PC-9 (cell line): ENCODE results near the gene EYA2. TPM values are rescaled to one million over a fixed set of nuclear protein-coding genes. Genes with fewer than 3 reads are reported as not detected.

Source experiments
- BruUV-seq: library from RNA; stranded (reverse); fragments of 400-500 nt; replicated peaks from 2 replicates; lab custom pipeline; 2021; lab: Mats Ljungman, UMichigan
- CTCF ChIA-PET: fragments of 300-600 bp; sonication (Branson Sonifier 250); formaldehyde crosslinking; loops from one replicate; lab custom pipeline; 2022; ENCODE audit warnings: antibody characterized with exemption; lab: Charles Lee
- POLR2A ChIA-PET: fragments of 300-600 bp; sonication (Branson Sonifier 250); formaldehyde crosslinking; loops from one replicate; lab custom pipeline; 2022; ENCODE audit warnings: antibody characterized with exemption; ENCODE audit not compliant: unreplicated experiment; lab: Charles Lee
- DNase-seq, 2 experiments: peaks; one replicate each; pipeline versions ENCODE4 v3.0.0 to v3.0.0-alpha.2; 2015 to 2022; ENCODE audit warnings: mixed read lengths in 1 of 2
- H2AFZ ChIP-seq: fragments of 200-600 bp; sonication (generic); 2 replicates; pipeline ENCODE4 v1.8.1; 2017; ENCODE audit warnings: antibody characterized with exemption
- H3F3A ChIP-seq: fragments of 200-600 bp; sonication (generic); 2 replicates; pipeline ENCODE4 v1.8.1; 2017; ENCODE audit warnings: antibody characterized with exemption, mild to moderate bottlenecking, low read depth; ENCODE audit not compliant: insufficient read depth
- H3K27ac ChIP-seq: fragments of 200-600 bp; sonication (generic); 2 replicates; pipeline ENCODE4 v1.6.1; 2016; ENCODE audit warnings: mixed run types
- H3K27me3 ChIP-seq: fragments of 200-600 bp; sonication (generic); 2 replicates; pipeline ENCODE4 v1.6.1; 2016; ENCODE audit warnings: low read depth, mixed run types; ENCODE audit not compliant: insufficient read depth
- H3K36me3 ChIP-seq: fragments of 200-600 bp; sonication (generic); 2 replicates; pipeline ENCODE4 v1.6.1; 2016; ENCODE audit warnings: low read depth, mixed run types
- H3K4me1 ChIP-seq: fragments of 200-600 bp; sonication (generic); replicated peaks from 2 replicates; pipeline ENCODE4 v1.6.1; 2016; ENCODE audit warnings: mixed run types; ENCODE audit not compliant: insufficient read depth
- H3K4me2 ChIP-seq: fragments of 200-600 bp; sonication (generic); 2 replicates; pipeline ENCODE4 v1.6.1; 2017; ENCODE audit warnings: mixed run types
- H3K4me3 ChIP-seq: fragments of 200-600 bp; sonication (generic); 2 replicates; pipeline ENCODE4 v1.6.1; 2016; ENCODE audit warnings: mixed run types
- H3K79me2 ChIP-seq: fragments of 200-600 bp; sonication (generic); 2 replicates; pipeline ENCODE4 v1.6.1; 2017; ENCODE audit warnings: low read depth, mixed run types
- H3K9me2 ChIP-seq: fragments of 200-600 bp; sonication (generic); 2 replicates; pipeline ENCODE4 v1.8.1; 2017; ENCODE audit warnings: mild to moderate bottlenecking; ENCODE audit not compliant: insufficient read depth
- H3K9me3 ChIP-seq: fragments of 200-600 bp; sonication (generic); 2 replicates; pipeline ENCODE4 v1.8.1; 2016; ENCODE audit warnings: low read depth; ENCODE audit not compliant: insufficient read depth
- H4K20me1 ChIP-seq: fragments of 200-600 bp; sonication (generic); 2 replicates; pipeline ENCODE4 v1.8.1; 2017; ENCODE audit not compliant: insufficient read depth
- EZH2 ChIP-seq: fragments of 200-600 bp; sonication (generic); IDR thresholded peaks from 2 replicates; pipeline ENCODE4 v1.8.0; 2017; ENCODE audit warnings: antibody characterized with exemption, low read depth
- intact Hi-C: fragments of 100-400 bp; cut with micrococcal nuclease; formaldehyde crosslinking; loops from one replicate; pipeline ENCODE4 v1.10.0; 2022; ENCODE audit not compliant: unreplicated experiment
- total RNA-seq: library from RNA; stranded (reverse); gene quantifications from 2 replicates; pipeline ENCODE4 v1.2.3, GENCODE V29; 2021
- TF ChIP-seq, protein P1 (sequence below): fragments of 200-600 bp; sonication (generic); conservative IDR thresholded peaks from 2 replicates; pipeline ENCODE4 v1.6.1; 2017; ENCODE audit warnings: mixed run types, antibody characterized with exemption, mild to moderate bottlenecking, moderate library complexity

EYA2 gene
- total RNA-seq, 1 experiment from 2014 or later = not detected

DNA sequence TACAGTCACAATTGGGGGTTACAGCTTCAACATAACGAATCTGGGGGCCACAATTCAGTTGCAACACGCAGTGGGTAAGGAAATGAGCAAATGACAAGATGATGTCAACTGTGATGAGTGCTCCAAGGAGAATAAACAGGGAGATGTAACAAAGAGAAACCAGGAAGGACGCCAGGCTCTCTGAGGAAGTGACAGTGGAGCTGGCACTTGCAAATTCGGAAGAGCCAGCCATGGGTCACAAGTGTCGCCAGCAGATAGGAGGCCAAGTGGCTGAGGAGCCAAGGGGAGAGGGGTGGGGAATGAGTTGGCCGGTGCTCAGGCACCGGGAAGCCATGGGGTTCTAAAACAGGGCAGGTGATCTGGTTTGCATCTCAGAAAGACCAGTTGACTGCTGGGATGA is 136.4 kb downstream of the EYA2 start:
- Histone ChIP-seq H3K27me3 (peaks cover 1% of the 10 kb centered on the region), H3K4me3 (no peak overlapping the region), H3K36me3 (no peaks in the 10 kb centered on the region), H4K20me1 (no peaks in the 10 kb centered on the region), H3F3A (peaks cover 5% of the 10 kb centered on the region; the same call in 1 of the 2 replicates), H2AFZ (no peak overlapping the region), H3K27ac (no peak overlapping the region), H3K4me2 (no peak overlapping the region), H3K4me1 (peaks cover 6% of the 10 kb centered on the region; the same call in 1 of the 2 replicates), H3K9me3 (peaks cover 6% of the 10 kb centered on the region; the same call in 1 of the 2 replicates), H3K9me2 (no peaks in the 10 kb centered on the region), H3K79me2 (no peaks in the 10 kb centered on the region)
- BruUV-seq = no TSS peak
- intact Hi-C loops = no loop called here
- ChIA-PET POLR2A (interaction anchor here (0.7 kb wide), 1 partner anchor 94 kb away, joined by 11 read pairs; no protein-coding TSS in a partner anchor), CTCF (no interaction called here)
- TF ChIP-seq, protein P1, sequence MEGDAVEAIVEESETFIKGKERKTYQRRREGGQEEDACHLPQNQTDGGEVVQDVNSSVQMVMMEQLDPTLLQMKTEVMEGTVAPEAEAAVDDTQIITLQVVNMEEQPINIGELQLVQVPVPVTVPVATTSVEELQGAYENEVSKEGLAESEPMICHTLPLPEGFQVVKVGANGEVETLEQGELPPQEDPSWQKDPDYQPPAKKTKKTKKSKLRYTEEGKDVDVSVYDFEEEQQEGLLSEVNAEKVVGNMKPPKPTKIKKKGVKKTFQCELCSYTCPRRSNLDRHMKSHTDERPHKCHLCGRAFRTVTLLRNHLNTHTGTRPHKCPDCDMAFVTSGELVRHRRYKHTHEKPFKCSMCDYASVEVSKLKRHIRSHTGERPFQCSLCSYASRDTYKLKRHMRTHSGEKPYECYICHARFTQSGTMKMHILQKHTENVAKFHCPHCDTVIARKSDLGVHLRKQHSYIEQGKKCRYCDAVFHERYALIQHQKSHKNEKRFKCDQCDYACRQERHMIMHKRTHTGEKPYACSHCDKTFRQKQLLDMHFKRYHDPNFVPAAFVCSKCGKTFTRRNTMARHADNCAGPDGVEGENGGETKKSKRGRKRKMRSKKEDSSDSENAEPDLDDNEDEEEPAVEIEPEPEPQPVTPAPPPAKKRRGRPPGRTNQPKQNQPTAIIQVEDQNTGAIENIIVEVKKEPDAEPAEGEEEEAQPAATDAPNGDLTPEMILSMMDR = no peak
- TF ChIP-seq EZH2 = no peak
- no peak for DNase-seq

DNA sequence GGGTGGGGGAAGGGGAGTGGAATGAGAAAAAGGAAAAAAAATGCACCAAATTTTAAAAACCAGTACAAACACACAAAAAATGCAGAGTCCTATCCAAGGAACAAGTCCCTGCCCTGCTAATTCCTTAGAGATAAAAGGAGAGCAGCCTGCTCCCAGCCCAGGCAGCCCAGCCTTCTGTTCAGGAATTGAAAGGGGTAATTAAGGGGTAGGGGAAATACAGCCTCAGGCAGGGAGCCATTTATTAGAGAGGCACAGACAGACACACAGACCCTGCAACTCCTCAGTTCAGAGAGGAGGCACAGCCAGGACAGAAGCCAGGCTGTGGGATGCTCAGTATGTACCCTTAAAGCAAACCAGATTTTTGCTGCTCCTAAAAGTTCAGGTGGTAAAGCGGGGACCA is 137.2 kb downstream of the EYA2 start:
- Histone ChIP-seq H3K4me2 (no peak overlapping the region), H3K36me3 (no peaks in the 10 kb centered on the region), H2AFZ (no peak overlapping the region), H3K4me3 (no peak overlapping the region), H3K4me1 (peaks cover 6% of the 10 kb centered on the region; the same call in 1 of the 2 replicates), H3K27me3 (no peaks in the 10 kb centered on the region), H3K9me2 (no peaks in the 10 kb centered on the region), H3K9me3 (peaks cover 6% of the 10 kb centered on the region; the same call in 1 of the 2 replicates), H3K27ac (no peak overlapping the region), H3K79me2 (no peaks in the 10 kb centered on the region), H3F3A (peaks cover 5% of the 10 kb centered on the region; the same call in 1 of the 2 replicates), H4K20me1 (no peaks in the 10 kb centered on the region)
- ChIA-PET CTCF (no interaction called here), POLR2A (no interaction called here)
- intact Hi-C loops = no loop called here
- BruUV-seq = no TSS peak
- TF ChIP-seq EZH2 = no peak
- TF ChIP-seq, protein P1 = no peak
- no peak for DNase-seq

DNA sequence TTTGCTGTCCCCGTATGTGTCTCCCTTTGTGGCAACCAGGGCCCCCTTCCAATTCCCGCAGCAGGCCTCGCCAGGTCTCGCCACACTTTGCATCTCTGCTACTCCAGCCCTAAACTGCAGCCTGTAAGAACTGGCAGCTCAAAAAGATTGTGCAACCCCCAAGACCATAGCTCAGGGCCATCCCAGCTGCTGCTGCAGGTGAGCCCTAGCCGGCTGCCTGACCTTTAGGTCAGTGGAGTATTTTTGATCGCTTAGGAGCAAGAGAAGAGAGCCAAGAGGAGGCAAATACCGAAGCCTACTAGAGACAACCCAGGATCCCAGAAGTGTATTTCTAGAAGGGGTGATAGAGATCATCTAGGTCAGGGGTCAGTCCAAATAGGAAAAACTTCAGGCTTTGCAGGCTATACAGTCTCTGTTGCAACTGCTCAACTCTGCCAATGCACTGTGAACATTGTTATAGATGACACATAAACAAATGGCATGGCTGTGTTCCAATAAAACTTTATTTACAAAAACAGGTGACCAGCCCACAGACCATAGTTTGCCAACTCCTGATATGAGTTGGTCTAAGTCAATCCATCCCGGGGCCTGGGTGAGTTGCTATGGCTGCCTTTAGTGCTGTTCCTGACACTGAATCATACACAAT is 138.4 kb downstream of the EYA2 start:
- H3K4me3 ChIP-seq = no peak overlapping the region
- no TSS peak for BruUV-seq

More for the DNA sequence above, 138.4 kb downstream of the EYA2 start:
- peaks cover 6% of the 10 kb centered on the region; the same call in 1 of the 2 replicates for H3K4me1 ChIP-seq
- H2AFZ ChIP-seq = no peak overlapping the region
- H3F3A ChIP-seq = peaks cover 5% of the 10 kb centered on the region; the same call in 1 of the 2 replicates
- no peaks in the 10 kb centered on the region for H3K79me2 ChIP-seq
- no peaks in the 10 kb centered on the region for H3K36me3 ChIP-seq
- no peak overlapping the region for H3K27ac ChIP-seq
- POLR2A ChIA-PET = no interaction called here
- H4K20me1 ChIP-seq = no peaks in the 10 kb centered on the region
- CTCF ChIA-PET = no interaction called here
- peaks cover 6% of the 10 kb centered on the region; the same call in 1 of the 2 replicates for H3K9me3 ChIP-seq
- peak in 1 of 2 experiments; percentile 51 for DNase-seq
- no peak overlapping the region for H3K4me2 ChIP-seq
- TF ChIP-seq EZH2 = no peak
- TF ChIP-seq, protein P1 = no peak
- H3K27me3 ChIP-seq = peaks cover 4% of the 10 kb centered on the region; the same call in 1 of the 2 replicates
- H3K9me2 ChIP-seq = no peaks in the 10 kb centered on the region
- intact Hi-C loops = no loop called here
